VCaP (cell line): Measurements from ENCODE around the gene CEACAM16.

Experiments
- H3K27ac ChIP-seq: fragments of 450-650 bp; 2 replicates; pipeline ENCODE4 v1.5.1; 2017
- TF ChIP-seq, protein P1 (sequence below): fragments of 450-650 bp; conservative IDR thresholded peaks from 2 replicates; pipeline ENCODE4 v1.5.1; 2017; ENCODE audit warnings: mild to moderate bottlenecking, moderate library complexity

The CEACAM16 gene

DNA sequence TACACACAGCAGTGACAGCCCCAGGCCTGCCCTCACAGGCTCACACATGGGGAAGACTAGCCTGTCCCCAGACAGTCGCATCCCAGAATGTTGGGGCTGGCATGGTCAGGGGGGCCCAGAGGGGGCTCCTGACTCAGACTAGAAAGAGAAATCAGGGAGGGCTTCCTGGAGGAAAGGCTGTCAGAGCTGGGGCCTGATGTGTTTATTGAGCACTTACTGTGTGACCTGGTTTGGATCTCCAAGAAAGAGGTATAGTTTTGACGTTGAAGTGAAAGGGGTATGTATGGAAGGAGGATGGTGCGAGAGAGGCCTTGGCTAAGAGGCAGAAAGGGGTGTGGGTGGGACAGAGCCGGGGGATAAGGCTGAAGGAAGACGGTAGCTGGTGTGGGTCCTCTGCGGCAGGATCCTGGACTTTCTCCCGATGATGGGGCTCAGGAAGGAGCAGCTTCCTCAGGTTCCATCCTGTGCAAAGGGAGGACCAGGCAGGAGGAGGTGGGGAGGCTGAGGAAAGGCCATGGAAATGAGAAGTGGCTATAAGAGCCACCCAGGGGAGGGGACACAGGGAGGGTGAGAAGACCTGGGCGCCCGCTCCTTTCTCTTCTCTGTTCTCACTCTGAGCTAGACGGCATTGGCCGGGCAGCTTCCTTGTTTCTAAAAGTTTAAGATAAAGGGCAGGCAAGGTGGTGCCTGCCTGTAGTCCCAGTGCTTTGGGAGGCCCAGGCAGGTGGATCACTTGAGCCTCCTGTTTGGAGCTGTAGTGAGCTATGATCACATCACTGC, 33.5 kb downstream of the CEACAM16 start:
- H3K27ac ChIP-seq = no peak overlapping the region

DNA sequence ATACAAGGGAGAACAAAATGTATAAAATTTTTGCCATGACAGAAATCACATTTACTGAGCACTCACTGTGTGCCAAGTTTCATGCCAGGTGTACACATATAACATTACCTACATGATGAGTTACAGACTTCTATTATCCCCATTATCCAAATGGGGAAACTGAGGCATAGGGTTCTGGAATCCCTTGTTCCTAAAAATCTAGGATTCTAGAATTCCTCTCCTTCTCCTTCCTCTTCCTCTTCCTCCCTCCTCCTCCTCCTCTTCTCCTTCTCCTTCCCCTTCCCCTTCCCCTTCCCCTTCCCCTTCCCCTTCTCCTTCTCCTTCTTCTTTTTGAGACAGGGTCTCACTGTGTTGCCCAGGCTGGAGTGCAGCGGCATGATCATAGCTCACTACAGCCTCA, 35.4 kb downstream of the CEACAM16 start:
- no peak overlapping the region for H3K27ac ChIP-seq
- TF ChIP-seq, protein P1, sequence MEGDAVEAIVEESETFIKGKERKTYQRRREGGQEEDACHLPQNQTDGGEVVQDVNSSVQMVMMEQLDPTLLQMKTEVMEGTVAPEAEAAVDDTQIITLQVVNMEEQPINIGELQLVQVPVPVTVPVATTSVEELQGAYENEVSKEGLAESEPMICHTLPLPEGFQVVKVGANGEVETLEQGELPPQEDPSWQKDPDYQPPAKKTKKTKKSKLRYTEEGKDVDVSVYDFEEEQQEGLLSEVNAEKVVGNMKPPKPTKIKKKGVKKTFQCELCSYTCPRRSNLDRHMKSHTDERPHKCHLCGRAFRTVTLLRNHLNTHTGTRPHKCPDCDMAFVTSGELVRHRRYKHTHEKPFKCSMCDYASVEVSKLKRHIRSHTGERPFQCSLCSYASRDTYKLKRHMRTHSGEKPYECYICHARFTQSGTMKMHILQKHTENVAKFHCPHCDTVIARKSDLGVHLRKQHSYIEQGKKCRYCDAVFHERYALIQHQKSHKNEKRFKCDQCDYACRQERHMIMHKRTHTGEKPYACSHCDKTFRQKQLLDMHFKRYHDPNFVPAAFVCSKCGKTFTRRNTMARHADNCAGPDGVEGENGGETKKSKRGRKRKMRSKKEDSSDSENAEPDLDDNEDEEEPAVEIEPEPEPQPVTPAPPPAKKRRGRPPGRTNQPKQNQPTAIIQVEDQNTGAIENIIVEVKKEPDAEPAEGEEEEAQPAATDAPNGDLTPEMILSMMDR = no peak

More for the DNA sequence above, 33.5 kb downstream of the CEACAM16 start:
- TF ChIP-seq, protein P1 = no peak

DNA sequence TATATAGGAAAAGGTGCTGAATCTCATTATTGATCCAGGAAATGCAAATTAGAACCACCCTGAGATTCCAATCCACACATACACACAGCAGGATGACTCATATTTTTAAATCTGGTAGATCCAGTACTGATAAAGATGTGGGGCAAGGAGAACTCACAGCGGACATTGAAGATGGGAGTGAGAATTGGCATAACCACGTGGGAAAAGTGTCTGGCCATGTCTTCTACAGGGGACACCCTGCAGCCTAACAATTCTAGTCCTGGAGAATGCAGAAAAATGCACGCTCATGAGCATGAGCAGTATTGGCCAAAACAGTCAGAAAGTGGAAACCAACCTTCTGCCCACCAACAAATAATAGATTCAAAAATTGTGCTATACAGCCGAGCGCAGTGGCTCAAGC, 36.1 kb downstream of the CEACAM16 start:
- TF ChIP-seq, protein P1 = no peak
- H3K27ac ChIP-seq = no peak overlapping the region

DNA sequence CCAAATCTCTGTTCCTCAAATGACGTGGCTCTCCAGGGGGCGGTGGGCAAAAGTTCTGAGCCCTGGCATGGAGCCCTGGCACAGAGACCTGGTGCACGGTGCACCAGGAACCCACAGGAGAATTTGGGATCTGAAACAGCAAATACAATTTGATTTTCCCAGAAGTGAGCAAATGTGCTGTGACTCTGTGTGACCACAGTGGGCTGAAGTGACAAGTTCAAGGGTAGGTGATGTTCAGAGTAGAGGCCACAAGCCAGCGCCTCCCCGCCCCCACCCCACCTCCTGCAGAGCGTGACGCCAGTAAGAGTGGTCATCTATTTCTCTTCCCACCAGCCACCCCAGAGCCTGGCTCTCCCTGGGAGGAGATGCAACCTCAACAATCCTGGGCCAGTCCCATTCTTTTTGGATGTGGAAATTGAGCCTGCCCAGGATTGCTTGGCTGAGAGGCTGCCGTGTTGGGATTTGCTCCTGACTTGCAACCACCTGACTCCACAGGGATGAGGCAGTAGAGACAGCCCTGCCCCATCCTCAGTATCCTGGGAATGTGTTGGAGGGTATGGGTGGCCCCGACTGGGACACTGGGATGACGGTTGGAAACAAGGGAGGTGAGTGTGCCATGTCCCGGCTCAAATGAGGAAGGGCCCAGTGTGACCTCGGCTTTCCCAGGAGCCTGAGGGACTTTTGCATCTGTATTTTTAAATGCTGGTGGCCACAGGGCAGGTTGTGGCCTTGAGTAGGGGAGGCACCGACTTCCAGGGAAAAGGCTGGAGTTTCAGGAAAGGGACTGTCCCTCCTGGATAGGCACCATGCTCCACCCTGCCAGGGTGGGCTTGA, 38.5 kb downstream of the CEACAM16 start:
- no peak overlapping the region for H3K27ac ChIP-seq
- TF ChIP-seq, protein P1 = no peak

DNA sequence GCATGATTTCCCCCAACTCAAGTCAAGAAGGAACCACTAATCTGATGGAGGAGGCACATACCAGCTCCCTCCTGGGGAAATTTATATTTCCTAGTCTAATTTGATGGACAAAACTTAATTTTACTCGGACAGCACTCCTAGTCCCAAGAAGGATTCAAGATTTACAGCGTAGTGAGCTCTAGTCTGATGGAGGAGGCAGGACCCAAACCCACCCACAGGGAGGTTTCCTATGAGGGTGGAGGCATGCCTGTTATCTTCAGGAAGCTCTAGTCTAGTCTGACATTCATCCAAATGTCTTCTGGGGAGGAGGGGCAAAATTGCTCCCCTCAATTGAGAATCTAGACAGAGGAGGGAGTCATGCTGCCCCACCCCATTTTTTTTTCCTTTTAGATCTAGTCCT, 39.2 kb downstream of the CEACAM16 start:
- TF ChIP-seq, protein P1 = no peak
- no peak overlapping the region for H3K27ac ChIP-seq

DNA sequence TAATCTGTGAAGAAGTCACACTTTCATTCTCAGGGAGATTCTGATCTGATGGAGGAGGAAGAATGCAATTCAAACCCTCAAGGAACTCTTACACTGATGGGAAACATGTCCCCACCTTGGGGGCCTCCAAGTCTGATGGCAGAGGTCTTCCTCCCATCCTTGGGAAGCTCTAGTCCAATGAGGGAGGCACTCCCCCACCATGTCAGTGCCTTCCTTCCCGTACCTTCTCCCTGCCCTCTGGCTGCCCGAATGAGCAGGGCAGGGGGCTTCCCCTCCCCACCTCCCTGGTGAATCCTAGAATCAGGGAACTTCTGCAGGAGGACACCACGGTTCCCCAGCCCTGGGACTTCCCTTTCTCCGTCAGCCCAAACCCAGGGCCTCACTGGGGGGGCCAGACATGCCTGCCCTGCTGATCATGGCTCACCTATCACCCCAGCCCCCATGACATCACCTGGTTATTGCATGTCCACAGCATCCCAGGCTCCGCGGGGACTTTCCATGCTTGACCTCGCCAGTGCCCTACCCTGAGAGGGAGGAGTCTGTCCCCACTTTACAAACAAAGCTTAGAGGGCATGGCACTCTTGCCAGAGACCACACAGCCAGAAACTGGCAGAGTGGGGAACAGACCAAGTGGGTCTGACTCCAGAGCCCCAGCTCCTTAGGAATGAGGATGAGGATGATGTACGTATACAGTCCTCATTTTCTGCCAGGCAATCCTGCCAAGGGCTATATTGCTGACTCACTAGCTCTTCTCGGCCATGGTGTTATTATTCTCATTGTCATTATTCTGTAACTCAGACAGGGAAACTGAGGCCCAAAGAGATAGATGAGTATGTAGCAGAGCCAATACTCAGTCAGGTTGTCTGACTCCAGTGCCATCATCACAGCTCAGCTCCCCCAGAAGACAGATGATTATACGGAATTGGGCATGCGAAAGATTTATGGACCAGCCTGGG, 39.9 kb downstream of the CEACAM16 start:
- no peak overlapping the region for H3K27ac ChIP-seq
- TF ChIP-seq, protein P1 = no peak
